Activated CD4-positive, alpha-beta memory T cell treated with anti-CD3 and anti-CD28 coated beads for 36 hours (primary cell): ENCODE results near the gene METTL26. TPM values are rescaled to one million over a fixed set of nuclear protein-coding genes. Genes with fewer than 3 reads are reported as not detected.

Experiments
- CTCF ChIA-PET: fragments of 350-600 bp; sonication (Branson Sonifier 250); formaldehyde crosslinking; loops from one replicate; lab custom pipeline; 2021; ENCODE audit warnings: antibody characterized with exemption, inconsistent platforms; lab: Charles Lee
- POLR2A ChIA-PET: fragments of 350-600 bp; sonication (Branson Sonifier 250); formaldehyde crosslinking; loops from one replicate; lab custom pipeline; 2021; ENCODE audit warnings: antibody characterized with exemption; lab: Charles Lee
- DNase-seq: peaks from one replicate; pipeline ENCODE4 v3.0.0-alpha.2; 2020
- H3K27ac Mint-ChIP-seq: one replicate; pipeline ENCODE4 v1.8.0; 2021; ENCODE audit warnings: mixed read lengths
- H3K27me3 Mint-ChIP-seq: one replicate; pipeline ENCODE4 v1.8.0; 2021; ENCODE audit warnings: mixed read lengths
- H3K36me3 Mint-ChIP-seq: one replicate; pipeline ENCODE4 v1.8.0; 2021; ENCODE audit warnings: mixed read lengths
- H3K4me1 Mint-ChIP-seq: one replicate; pipeline ENCODE4 v1.8.0; 2021; ENCODE audit warnings: low read depth, mixed read lengths
- H3K4me3 Mint-ChIP-seq: one replicate; pipeline ENCODE4 v1.8.0; 2021; ENCODE audit warnings: mild to moderate bottlenecking, mixed read lengths
- H3K9me3 Mint-ChIP-seq: one replicate; pipeline ENCODE4 v1.8.0; 2021; ENCODE audit warnings: mixed read lengths
- intact Hi-C: fragments of 100-400 bp; cut with micrococcal nuclease; formaldehyde crosslinking; loops from one replicate; pipeline ENCODE4 v1.15.1; 2023
- total RNA-seq, 2 experiments: library from RNA; stranded (reverse); gene quantifications; one replicate each; pipeline ENCODE4 v1.2.3, GENCODE V29; 2021

METTL26 gene
- total RNA-seq, 2 experiments from 2014 or later = 113 to 117 TPM

DNA sequence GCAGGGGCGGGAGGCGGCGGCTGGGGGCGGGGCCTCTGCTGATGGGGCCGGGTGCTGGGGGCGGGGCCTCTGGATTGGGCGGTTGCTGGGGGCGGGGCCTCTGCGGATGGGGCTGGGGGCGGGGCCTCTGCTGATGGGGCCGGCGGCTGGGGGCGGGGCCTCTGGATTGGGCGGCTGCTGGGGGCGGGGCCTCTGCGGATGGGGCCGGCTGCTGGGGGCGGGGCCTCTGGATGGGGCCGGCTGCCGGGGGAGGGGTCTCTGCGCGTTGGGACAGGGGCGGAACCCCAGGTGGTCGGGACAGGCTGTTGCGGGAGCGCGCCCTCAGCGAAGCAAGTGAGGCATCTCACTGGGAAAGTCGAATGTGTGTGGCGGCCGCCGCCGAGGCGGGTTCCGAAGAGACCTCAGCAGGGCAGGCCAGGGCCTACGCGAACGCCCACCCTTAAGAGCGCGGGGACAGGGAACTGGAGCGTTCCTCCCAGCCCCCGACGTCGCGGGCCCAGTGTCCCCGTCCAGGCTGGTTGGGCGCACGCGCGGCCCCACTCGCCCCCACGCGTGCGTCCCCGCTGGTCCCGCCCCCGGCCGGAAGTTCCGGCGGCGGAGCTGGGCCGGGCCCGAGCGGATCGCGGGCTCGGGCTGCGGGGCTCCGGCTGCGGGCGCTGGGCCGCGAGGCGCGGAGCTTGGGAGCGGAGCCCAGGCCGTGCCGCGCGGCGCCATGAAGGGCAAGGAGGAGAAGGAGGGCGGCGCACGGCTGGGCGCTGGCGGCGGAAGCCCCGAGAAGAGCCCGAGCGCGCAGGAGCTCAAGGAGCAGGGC is 43.9 kb upstream of the METTL26 start, which contains the start of gene STUB1:
Gene STUB1 (plus strand): TSS at position 597 of the 811 bp plus-strand sequence. CDS start 116 bp downstream, at position 713.
- CTCF ChIA-PET = interaction anchor here (0.5 to 1.6 kb wide), 5 partner anchors 12 to 323 kb away, joined by 3 to 6 read pairs (median 4); partner anchors contain the start of gene RHOT2
- intact Hi-C loops = loop anchor here (5.0 kb wide), 1 partner anchor 93 kb away; no protein-coding TSS in a partner anchor
- Mint-ChIP-seq H3K27ac (peak within 1 kb of the TSS; percentile 87), H3K27me3 (no peaks in the 10 kb centered on the region), H3K4me1 (peaks cover 39% of the 10 kb centered on the region), H3K9me3 (no peaks in the 10 kb centered on the region), H3K4me3 (peak within 1 kb of the TSS; percentile 82), H3K36me3 (peaks cover 17% of the 10 kb centered on the region)
- POLR2A ChIA-PET = interaction anchor here (0.8 to 2.2 kb wide), 5 partner anchors 10 to 49 kb away, joined by 3 to 12 read pairs (median 5); partner anchors contain the start of gene WDR24
- DNase-seq = peak; percentile 94

DNA sequence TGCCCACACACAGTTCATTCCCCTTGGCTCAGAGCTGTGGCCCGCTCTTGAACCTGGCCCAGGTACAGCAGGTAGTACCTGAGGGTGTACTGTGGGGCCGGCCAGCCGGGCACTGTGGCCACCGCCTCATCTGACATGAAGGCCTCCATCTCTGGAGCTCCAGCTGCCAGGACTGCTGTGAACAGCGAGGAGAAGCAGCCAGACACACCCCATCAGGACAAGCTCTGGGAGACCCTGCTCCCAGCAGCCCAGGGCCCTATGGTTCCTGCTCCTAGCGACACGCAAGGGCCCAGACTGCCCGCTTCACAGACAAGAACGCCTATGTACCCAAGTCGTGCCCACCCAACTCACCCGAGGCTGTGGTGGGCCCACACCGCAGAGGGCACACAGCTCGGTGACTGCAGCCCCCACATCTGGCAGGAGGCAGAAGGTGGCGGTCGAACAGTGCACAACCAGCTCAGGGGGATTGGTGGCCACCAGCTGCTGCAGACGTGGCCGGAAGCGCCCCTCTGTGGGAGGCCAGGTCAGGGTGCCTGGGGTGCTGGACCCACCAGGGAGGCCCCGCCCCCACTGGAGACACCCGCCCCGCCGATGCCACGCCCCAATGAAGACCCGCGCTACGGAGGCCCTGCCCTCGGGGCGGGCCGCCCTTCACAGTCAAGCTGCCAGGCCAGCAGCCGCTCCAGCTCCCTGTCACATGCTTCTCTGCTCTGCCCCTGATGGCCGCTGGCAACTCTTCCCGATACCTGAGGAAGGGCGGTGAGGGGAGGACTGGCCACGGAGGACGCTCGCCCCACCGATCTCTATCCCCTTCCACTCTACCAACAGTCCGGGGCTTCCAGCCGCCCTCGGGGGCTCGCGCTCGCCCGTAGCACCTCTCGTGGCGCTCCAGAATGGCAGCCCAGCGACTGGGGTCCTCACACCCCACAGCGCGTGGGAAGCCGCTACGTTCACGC is 43.0 kb upstream of the METTL26 start:
- Mint-ChIP-seq H3K27ac (peak overlapping the region; percentile 57), H3K36me3 (peaks cover 16% of the 10 kb centered on the region), H3K4me3 (peak overlapping the region; percentile 68), H3K27me3 (no peaks in the 10 kb centered on the region), H3K9me3 (no peaks in the 10 kb centered on the region), H3K4me1 (peaks cover 37% of the 10 kb centered on the region)
- intact Hi-C loops = no loop called here
- POLR2A ChIA-PET = interaction anchor here (1.7 to 2.2 kb wide), 2 partner anchors 16 to 31 kb away, joined by 5 to 8 read pairs; no protein-coding TSS in a partner anchor
- CTCF ChIA-PET = interaction anchor here (1.1 kb wide), 1 partner anchor 37 kb away, joined by 3 read pairs; no protein-coding TSS in a partner anchor
- DNase-seq = peak; percentile 65

DNA sequence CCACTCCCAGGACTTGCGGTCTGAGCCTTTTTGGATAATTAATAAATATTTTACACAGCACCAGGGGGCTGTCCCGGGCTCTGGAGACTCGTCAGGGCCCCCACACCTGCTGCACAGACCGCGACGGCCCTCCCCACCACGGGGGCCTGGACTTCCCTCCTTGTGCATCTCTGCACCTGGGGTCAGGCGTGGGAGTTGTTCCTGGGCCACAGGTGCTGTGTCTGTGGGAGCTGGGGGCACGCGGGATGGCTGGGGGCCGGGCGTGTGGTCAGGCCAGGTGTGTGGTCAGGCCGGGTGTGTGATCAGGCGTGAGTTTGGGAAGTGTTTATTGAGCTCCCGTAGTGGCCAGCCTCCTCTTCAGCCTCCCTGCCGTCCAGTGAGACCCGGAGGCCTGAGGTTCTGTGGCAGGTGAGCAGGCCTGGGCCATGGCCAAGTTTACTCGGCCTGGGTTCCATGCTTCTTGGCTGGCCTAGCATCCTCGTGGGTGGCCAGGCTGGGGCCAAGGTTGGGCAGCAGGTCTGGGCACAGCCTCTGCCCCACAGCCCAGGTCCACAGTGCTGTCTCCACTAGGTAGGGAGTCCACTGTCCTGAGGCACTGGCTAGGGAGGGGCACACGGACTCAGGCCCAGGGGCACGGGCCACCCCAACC is 42.2 kb upstream of the METTL26 start:
- Mint-ChIP-seq H3K9me3 (no peaks in the 10 kb centered on the region), H3K27me3 (no peaks in the 10 kb centered on the region), H3K4me1 (peaks cover 37% of the 10 kb centered on the region), H3K36me3 (peaks cover 15% of the 10 kb centered on the region), H3K4me3 (no peak overlapping the region), H3K27ac (no peak overlapping the region)
- no peak for DNase-seq
- intact Hi-C loops = no loop called here
- POLR2A ChIA-PET = no interaction called here
- CTCF ChIA-PET = no interaction called here

DNA sequence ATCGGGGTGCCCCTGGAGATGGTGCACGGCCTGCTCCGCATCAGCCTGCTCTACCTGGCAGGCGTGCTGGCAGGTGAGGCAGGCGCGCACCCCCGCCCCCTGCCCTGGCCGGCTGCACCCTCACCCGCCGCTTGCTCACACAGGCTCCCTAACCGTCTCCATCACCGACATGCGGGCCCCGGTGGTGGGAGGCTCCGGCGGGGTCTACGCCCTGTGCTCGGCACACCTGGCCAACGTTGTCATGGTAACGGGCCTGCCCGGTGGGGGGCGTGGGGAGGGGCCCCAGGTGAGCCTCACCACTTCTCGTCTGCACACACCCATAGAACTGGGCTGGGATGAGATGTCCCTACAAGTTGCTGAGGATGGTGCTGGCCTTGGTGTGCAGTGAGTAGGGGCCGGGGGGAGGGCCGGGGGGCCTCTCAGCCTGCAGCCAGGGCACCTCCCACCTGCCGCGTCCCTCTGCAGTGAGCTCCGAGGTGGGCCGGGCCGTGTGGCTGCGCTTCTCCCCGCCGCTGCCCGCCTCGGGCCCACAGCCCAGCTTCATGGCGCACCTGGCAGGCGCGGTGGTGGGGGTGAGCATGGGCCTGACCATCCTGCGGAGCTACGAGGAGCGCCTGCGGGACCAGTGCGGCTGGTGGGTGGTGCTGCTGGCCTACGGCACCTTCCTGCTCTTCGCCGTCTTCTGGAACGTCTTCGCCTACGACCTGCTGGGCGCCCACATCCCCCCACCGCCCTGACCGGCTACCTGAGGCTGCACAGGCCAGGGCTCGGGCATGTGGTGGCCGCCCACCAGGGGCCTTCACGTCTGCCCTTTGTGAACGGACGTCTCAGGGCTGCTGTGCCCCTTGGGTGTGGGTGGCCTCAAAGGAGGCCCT is 41.4 kb upstream of the METTL26 start:
- POLR2A ChIA-PET = no interaction called here
- intact Hi-C loops = no loop called here

DNA sequence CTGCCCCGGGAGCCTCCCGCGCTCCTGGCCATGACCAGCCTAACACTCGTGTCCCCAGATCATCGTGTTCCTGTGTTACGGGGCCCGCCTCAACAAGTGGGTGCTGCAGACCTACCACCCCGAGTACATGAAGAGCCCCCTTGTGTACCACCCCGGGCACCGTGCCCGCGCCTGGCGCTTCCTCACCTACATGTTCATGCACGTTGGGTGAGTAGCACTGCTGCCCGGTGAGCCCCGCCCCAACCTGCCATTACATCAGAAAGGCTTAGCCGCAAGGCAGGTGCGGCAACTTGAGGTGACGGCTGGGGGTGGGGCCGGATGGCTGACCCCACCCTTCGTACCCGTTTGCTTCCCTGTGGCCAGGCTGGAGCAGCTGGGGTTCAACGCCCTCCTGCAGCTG is 40.8 kb upstream of the METTL26 start:
- Mint-ChIP-seq H3K9me3 (no peaks in the 10 kb centered on the region), H3K4me3 (no peak overlapping the region), H3K27me3 (no peaks in the 10 kb centered on the region), H3K27ac (no peak overlapping the region), H3K4me1 (peaks cover 24% of the 10 kb centered on the region), H3K36me3 (peaks cover 11% of the 10 kb centered on the region)
- ChIA-PET POLR2A (no interaction called here), CTCF (interaction anchor here (1.1 kb wide), 1 partner anchor 9 kb away, joined by 3 read pairs; no protein-coding TSS in a partner anchor)
- no peak for DNase-seq
- intact Hi-C loops = no loop called here

More for the DNA sequence above, 41.4 kb upstream of the METTL26 start:
- Mint-ChIP-seq H3K27me3 (no peaks in the 10 kb centered on the region), H3K27ac (no peak overlapping the region), H3K9me3 (no peaks in the 10 kb centered on the region), H3K36me3 (peaks cover 16% of the 10 kb centered on the region), H3K4me1 (peaks cover 31% of the 10 kb centered on the region), H3K4me3 (no peak overlapping the region)
- no peak for DNase-seq
- CTCF ChIA-PET = no interaction called here

DNA sequence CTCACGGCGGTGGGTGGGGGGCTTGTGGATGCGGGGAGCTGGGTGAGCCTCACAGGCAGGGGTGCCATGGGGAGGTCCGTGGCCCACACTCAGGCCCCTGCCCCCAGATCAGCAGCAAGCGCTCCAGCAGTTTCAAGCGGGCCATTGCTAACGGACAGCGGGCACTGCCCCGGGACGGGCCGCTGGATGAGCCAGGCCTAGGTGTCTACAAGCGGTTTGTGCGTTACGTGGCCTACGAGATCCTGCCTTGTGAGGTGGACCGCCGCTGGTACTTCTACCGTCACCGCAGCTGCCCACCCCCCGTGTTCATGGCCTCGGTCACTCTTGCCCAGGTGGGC is 40.4 kb upstream of the METTL26 start:
- ChIA-PET POLR2A (interaction anchor here (1.3 kb wide), 1 partner anchor 88 kb away, joined by 3 read pairs; no protein-coding TSS in a partner anchor), CTCF (interaction anchor here (1.1 kb wide), 1 partner anchor 10 kb away, joined by 3 read pairs; no protein-coding TSS in a partner anchor)
- Mint-ChIP-seq H3K27ac (no peak overlapping the region), H3K27me3 (no peaks in the 10 kb centered on the region), H3K9me3 (no peaks in the 10 kb centered on the region), H3K36me3 (peaks cover 8% of the 10 kb centered on the region), H3K4me3 (no peak overlapping the region), H3K4me1 (peaks cover 20% of the 10 kb centered on the region)
- no peak for DNase-seq
- intact Hi-C loops = no loop called here

DNA sequence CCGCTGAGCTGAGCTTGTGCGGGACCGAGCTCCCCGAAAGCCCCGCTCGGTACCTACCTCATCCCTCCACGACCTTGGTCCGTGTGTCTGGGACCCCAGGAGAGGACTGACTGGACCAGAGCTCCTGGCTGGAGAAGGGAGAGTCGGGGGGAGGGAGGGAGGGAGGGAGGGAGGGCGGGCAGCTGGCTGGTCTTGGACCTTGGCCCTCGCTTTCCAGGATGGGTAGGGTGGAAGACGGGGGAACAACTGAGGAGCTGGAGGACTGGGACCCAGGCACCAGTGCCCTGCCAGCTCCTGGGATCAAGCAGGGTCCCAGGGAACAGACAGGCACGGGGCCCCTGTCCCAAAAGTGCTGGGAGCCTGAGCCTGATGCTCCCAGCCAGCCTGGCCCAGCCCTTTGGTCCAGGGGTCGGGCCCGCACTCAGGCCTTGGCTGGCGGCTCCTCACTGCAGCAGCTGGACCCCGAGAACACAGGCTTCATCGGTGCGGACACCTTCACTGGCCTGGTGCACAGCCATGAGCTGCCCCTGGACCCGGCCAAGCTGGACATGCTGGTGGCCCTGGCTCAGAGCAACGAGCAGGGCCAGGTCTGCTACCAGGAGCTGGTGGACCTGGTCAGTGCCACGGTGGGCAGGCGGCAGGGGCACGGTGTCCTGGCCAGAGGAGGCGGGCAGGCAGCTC is 39.9 kb upstream of the METTL26 start:
- Mint-ChIP-seq H3K27ac (no peak overlapping the region), H3K4me1 (peaks cover 15% of the 10 kb centered on the region), H3K9me3 (no peaks in the 10 kb centered on the region), H3K4me3 (no peak overlapping the region), H3K36me3 (peaks cover 7% of the 10 kb centered on the region), H3K27me3 (no peaks in the 10 kb centered on the region)
- intact Hi-C loops = no loop called here
- DNase-seq = no peak
- ChIA-PET CTCF (interaction anchor here (1.1 kb wide), 1 partner anchor 10 kb away, joined by 3 read pairs; no protein-coding TSS in a partner anchor), POLR2A (interaction anchor here (1.1 to 1.3 kb wide), 3 partner anchors 8 to 88 kb away, joined by 3 read pairs; partner anchors contain the start of gene JMJD8)

DNA sequence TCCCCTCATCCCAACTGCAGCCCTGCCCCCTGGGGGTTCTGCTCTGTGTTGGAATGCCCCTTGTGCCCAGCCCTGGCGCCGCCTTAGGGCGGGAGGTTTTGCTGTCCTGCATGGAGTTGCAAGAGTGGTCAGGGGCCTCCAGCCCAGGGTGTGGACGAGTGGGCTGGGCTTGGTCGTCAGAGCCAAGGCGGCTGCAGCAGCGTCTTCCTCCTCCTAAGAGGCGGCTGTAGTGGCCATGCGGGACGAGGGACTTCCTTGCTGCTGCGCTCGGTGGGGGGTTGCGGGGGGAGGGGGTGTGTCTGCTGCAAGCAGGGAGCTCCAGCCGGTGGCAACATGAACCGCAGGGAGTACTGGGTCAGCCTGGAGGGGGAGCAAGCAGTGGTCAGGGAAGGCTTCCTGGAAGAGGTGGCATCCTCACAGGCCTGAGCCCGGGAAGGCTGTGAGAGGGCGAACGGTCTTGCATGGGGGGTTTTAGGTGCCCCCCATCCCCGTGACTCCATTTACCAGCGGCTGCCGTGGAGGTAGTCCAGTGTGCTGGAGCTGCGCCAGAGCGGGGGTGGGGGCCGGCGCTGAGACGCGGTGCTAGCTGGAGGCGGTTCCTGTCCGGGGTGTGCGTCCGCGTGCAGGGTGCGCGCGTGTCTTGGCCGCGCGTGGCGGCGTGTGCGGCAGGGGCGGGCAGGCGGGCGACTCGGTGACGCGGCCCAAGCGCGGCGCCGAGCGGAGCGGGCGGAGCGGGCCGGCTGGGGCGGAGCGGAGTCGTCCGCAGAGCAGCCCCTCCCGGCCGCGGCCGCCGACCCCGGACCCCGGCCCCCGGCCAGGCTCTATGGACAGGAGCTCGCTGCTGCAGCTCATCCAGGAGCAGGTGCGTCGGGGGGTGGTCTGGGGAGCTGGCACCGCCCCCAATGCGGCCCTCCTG is 39.1 kb upstream of the METTL26 start, which contains the start of gene RHBDL1:
Gene RHBDL1 (plus strand): TSS at position 704 of the 916 bp plus-strand sequence. CDS start 120 bp downstream, at position 824.
- peaks cover 7% of the 10 kb centered on the region for H3K36me3 Mint-ChIP-seq
- CTCF ChIA-PET = interaction anchor here (1.1 kb wide), 1 partner anchor 11 kb away, joined by 3 read pairs; no protein-coding TSS in a partner anchor
- POLR2A ChIA-PET = interaction anchor here (1.1 to 1.3 kb wide), 3 partner anchors 9 to 87 kb away, joined by 3 read pairs; partner anchors contain the start of gene JMJD8
- DNase-seq = no peak
- intact Hi-C loops = no loop called here
- no peaks in the 10 kb centered on the region for H3K27me3 Mint-ChIP-seq
- peaks cover 13% of the 10 kb centered on the region for H3K4me1 Mint-ChIP-seq
- H3K4me3 Mint-ChIP-seq = peak within 1 kb of the TSS; percentile 26
- H3K9me3 Mint-ChIP-seq = no peaks in the 10 kb centered on the region
- no peak within 1 kb of the TSS for H3K27ac Mint-ChIP-seq

DNA sequence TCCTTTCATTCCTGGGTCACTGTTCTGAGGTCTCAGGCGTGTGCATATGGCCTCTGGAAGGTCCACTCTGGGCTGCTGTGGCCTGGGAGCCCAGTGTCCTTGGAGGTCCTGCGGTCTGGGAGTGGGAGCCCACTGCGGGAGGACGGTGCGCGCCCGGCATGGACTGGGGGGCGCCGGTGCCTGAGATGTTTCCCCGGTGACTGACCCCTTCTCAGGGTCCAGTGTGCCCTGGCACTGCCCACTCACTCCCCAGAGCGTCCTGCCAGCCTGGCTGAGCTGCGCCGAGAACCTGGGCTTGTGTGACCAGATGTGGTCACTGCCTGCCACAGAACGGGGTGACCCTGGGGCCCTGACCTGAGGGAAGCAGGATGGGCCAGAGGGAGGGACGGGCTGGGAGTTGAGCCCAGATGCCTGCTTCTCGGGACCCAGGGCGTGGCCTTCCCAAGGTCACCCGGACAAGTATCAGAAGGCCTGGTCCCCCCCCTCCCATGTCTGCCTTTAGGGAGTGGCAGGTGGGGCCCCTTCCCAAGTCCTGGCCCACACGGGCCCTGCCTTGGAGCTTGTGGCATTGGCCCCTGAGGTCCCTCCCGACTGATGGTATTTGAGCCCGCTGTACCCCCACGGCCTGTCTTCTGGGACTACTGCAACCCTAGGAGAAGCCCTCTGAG is 38.2 kb upstream of the METTL26 start:
- Mint-ChIP-seq H3K36me3 (peaks cover 12% of the 10 kb centered on the region), H3K27me3 (no peaks in the 10 kb centered on the region), H3K9me3 (no peaks in the 10 kb centered on the region), H3K27ac (no peak overlapping the region), H3K4me1 (peaks cover 11% of the 10 kb centered on the region), H3K4me3 (no peak overlapping the region)
- ChIA-PET POLR2A (interaction anchor here (0.6 kb wide), 1 partner anchor 41 kb away, joined by 3 read pairs; the partner anchor contains the start of gene METRN), CTCF (no interaction called here)
- intact Hi-C loops = no loop called here
- DNase-seq = no peak
